ENCODE results near the gene ATP11A.

DNA sequence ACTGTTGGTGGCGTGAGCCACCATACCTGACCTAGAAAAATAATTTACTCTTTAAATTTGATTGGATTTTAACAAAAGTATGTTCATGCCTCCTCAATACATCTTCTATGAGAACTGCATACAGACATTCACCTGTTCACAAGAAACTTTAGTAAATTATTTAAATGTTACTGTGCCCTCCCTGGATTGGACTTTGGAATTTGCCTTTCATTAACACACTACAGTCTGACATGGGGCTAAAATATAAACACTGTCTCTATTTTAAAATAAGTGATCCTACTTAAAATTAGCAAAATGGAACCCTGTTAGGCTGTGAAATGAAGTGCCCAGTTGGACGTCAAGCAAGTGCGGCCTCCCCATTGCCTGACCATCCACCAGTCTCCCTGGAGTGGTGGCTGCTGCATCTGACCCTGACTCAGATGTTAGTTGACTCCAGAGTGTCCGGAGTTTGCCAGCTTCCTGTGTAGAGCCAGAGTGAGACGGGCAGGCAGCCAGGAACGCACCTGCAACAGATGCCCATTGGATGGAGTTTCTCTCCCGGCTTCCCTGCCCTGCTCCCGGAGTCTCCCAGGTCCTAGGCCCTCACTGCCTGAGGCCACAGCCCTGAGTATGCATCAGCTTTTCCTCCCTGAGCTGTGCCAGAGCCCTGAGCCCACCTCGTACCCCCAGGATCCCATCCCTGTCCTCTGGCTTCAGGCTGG lies 45.9 kb upstream of the ATP11A start:
- TF ChIP-seq, protein P1, sequence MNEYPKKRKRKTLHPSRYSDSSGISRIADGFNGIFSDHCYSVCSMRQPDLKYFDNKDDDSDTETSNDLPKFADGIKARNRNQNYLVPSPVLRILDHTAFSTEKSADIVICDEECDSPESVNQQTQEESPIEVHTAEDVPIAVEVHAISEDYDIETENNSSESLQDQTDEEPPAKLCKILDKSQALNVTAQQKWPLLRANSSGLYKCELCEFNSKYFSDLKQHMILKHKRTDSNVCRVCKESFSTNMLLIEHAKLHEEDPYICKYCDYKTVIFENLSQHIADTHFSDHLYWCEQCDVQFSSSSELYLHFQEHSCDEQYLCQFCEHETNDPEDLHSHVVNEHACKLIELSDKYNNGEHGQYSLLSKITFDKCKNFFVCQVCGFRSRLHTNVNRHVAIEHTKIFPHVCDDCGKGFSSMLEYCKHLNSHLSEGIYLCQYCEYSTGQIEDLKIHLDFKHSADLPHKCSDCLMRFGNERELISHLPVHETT (CRISPR knock-in tag; conservative IDR thresholded peaks at IDR 0.05 in 1 of 2, IDR thresholded peaks at IDR 0.05 in 1 of 2) = no peak
- TF ChIP-seq, protein P2, sequence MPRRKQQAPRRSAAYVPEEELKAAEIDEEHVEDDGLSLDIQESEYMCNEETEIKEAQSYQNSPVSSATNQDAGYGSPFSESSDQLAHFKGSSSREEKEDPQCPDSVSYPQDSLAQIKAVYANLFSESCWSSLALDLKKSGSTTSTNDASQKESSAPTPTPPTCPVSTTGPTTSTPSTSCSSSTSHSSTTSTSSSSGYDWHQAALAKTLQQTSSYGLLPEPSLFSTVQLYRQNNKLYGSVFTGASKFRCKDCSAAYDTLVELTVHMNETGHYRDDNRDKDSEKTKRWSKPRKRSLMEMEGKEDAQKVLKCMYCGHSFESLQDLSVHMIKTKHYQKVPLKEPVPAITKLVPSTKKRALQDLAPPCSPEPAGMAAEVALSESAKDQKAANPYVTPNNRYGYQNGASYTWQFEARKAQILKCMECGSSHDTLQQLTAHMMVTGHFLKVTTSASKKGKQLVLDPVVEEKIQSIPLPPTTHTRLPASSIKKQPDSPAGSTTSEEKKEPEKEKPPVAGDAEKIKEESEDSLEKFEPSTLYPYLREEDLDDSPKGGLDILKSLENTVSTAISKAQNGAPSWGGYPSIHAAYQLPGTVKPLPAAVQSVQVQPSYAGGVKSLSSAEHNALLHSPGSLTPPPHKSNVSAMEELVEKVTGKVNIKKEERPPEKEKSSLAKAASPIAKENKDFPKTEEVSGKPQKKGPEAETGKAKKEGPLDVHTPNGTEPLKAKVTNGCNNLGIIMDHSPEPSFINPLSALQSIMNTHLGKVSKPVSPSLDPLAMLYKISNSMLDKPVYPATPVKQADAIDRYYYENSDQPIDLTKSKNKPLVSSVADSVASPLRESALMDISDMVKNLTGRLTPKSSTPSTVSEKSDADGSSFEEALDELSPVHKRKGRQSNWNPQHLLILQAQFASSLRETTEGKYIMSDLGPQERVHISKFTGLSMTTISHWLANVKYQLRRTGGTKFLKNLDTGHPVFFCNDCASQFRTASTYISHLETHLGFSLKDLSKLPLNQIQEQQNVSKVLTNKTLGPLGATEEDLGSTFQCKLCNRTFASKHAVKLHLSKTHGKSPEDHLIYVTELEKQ (CRISPR knock-in tag; IDR thresholded peaks at IDR 0.05) = no peak
- TF ChIP-seq ZFP36 (IDR thresholded peaks at IDR 0.05; ENCODE audit: low read depth, low read length, partially characterized antibody) (no peak), HNRNPK (IDR thresholded peaks at IDR 0.05; ENCODE audit: low read depth, low read length, poor library complexity, severe bottlenecking) (no peak), ZFP1 (CRISPR knock-in tag; IDR thresholded peaks at IDR 0.05) (no peak), ZSCAN29 (IDR thresholded peaks at IDR 0.05) (no peak), TBP (optimal IDR thresholded peaks at IDR 0.05; ENCODE audit: low read depth, low read length) (no peak)
- TF ChIP-seq, protein P3, sequence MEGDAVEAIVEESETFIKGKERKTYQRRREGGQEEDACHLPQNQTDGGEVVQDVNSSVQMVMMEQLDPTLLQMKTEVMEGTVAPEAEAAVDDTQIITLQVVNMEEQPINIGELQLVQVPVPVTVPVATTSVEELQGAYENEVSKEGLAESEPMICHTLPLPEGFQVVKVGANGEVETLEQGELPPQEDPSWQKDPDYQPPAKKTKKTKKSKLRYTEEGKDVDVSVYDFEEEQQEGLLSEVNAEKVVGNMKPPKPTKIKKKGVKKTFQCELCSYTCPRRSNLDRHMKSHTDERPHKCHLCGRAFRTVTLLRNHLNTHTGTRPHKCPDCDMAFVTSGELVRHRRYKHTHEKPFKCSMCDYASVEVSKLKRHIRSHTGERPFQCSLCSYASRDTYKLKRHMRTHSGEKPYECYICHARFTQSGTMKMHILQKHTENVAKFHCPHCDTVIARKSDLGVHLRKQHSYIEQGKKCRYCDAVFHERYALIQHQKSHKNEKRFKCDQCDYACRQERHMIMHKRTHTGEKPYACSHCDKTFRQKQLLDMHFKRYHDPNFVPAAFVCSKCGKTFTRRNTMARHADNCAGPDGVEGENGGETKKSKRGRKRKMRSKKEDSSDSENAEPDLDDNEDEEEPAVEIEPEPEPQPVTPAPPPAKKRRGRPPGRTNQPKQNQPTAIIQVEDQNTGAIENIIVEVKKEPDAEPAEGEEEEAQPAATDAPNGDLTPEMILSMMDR (IDR thresholded peaks at IDR 0.05 in 2 of 3, conservative IDR thresholded peaks at IDR 0.05 in 1 of 3; ENCODE audit: insufficient read depth in 2 of 3, low read depth in 1 of 3, low read length in 3 of 3) = no peak
- TF ChIP-seq, protein P4, sequence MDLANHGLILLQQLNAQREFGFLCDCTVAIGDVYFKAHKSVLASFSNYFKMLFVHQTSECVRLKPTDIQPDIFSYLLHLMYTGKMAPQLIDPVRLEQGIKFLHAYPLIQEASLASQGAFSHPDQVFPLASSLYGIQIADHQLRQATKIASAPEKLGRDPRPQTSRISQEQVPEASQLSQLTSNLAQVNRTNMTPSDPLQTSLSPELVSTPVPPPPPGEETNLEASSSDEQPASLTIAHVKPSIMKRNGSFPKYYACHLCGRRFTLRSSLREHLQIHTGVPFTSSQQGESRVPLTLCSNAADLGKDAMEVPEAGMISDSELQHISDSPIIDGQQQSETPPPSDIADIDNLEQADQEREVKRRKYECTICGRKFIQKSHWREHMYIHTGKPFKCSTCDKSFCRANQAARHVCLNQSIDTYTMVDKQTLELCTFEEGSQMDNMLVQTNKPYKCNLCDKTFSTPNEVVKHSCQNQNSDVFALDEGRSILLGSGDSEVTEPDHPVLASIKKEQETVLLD (IDR thresholded peaks at IDR 0.05) = no peak
